Left cardiac atrium (tissue), 4 donors: ENCODE data around the gene SFXN3. TPM values are rescaled to one million over a fixed set of nuclear protein-coding genes. Genes with fewer than 3 reads are reported as not detected.
"Not testable (repeated sequence)": the region's sequence is repeated elsewhere in the genome, so short reads cannot be mapped to it uniquely, and the experiment has no call there.

Experiments used
- ATAC-seq, 2 donors: fragments of 200-7000 bp; cut with Tn5 transposase; one replicate each; pipeline ENCODE4 v1.9.1; 2020; ENCODE audit warnings: mild to moderate bottlenecking in 2 of 2, moderate library complexity in 2 of 2
- DNase-seq: peaks from one replicate; pipeline ENCODE4 v3.0.0-alpha.2; 2020
- intact Hi-C, 2 donors: fragments of 100-400 bp; cut with DNase I; formaldehyde crosslinking; loops; one replicate each; pipeline versions ENCODE4 v1.14.1 to v1.15.1; 2022 to 2023
- total RNA-seq, 2 donors: library from RNA; stranded (reverse); fragmentation: NEBNext Ultra II Directional; extraction: Animal tissue kit (Norgen Biotek cat#: 25700); gene quantifications; one replicate each; pipeline ENCODE4 v1.2.1, GENCODE V29; 2021
- donor health status: DM: no; HTN: yes; CAD: no.
- donor health status: DM: no; HTN: yes; CAD: no; lungs with severe emphysema.
- donor health status: DM: yes; HTN: yes; CAD: no.
- donor health status: Dilated cardiomyopathy.

Gene SFXN3
- total RNA-seq, 2 donors from 2014 or later, result 22.8 to 28.9 TPM

DNA sequence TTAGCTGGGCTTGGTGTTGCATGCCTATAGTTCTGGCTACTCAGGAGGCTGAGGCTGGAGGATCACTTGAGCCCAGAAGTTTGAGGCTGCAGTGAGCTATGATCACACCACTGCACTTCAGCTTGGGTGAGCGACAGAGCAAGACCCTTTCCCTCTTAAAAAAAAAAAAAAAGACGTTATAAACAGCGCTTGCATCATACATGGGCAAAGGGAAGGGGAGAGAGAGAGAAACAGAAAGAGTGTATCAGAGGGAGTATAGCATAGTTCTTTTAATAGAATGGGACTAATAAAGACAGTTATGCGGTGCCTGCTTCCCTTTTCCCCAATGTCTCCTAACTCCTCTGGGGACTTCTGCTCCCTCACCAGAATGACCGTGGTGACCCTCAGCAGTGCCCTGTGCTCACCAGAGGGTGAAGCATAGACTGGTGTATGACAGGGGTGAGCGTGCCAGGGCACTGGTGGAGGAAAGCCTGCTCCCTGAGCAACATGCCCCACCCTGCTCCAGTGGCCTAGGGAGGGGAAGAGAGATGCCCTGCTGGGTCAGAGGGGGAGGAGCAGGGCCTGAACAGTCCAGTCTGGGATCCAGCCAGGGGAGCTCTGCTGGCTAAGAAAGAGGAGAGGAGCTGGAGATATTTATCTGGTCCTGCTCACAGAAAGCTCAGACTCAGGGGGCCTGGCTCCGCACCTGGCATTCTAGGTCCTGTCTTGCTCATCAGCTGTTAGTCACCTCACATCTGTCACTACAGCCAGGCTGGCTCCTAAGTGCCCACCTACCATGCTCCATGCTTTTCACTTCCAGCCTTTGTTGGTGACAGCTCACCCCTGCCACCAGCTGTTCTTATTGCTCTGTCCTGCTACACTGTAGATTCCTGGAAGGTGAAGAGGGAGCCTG is 2.3 kb upstream of the SFXN3 start:
- intact Hi-C loops, result no loop called here

GRCh38 chr10:101029520-101030295 is 1.3 kb upstream of the SFXN3 start:
- intact Hi-C loops, result no loop called here
- no peak for ATAC-seq
- peak; percentile 34 for DNase-seq

More for the DNA sequence above, 2.3 kb upstream of the SFXN3 start:
- DNase-seq, result no peak
- no peak for ATAC-seq

GRCh38 chr10:101030496-101031127 is 422 bp upstream of the SFXN3 start:
- intact Hi-C loops, result no loop called here
- DNase-seq, result no peak
- no peak for ATAC-seq

- intact Hi-C loops, result no loop called here
- ATAC-seq, result peak; percentile 78 to 82
- peak; percentile 88 for DNase-seq
Measured at GRCh38 chr10:101031796-101032636, 982 bp downstream of the SFXN3 start.

DNA sequence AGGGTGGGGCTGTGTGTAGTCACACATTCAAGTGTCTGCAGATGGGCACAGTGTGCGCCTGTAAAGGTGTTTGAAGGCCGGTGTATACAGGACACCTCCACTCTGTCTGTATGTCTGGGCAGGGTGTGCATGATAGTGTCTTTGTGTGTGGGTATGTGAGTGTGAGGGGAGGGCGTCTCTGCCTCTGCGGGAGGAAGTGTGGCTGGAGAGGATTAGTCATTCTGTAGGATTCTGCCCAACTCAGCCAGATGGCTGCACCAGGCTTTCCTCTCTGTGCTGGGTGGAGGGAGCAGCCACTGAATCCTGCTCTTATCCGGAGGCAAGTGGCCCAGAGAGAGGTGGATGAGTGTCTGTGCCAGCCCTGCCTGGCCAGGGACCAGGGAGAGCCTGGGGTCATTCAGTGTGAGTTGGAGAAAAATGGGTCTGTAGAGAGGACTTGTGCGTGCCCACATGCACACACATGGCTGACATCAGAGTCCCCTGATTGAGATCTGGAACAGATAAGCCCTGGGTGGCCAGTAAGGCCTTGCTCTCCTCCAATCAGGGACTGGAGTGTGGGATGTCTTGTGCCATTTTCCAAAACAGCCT is 1.7 kb downstream of the SFXN3 start:
- DNase-seq (peak; percentile 79), ATAC-seq (peak; percentile 51 to 83)
- intact Hi-C loops, result no loop called here

GRCh38 chr10:101033276-101033675 is 2.2 kb downstream of the SFXN3 start:
- no peak for DNase-seq
- intact Hi-C loops, result no loop called here
- ATAC-seq, result no peak

- intact Hi-C loops, DNase-seq, ATAC-seq: not testable (repeated sequence)
Measured at GRCh38 chr10:101034404-101034803, 3.4 kb downstream of the SFXN3 start.

DNA sequence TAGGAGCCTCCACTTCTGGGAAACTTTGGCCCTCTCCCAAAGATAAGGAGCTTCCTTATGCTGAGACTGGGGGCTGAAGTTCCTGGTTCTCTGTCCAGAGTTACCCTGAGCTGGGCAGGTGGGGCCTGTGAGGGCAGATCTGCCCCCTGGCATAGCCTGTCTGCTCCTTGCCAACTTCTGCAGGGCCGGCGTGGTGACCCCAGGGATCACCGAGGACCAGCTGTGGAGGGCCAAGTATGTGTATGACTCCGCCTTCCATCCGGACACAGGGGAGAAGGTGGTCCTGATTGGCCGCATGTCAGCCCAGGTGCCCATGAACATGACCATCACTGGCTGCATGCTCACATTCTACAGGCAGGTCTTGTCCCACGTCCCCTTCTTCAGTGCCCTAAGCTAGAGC is 4.3 kb downstream of the SFXN3 start:
- intact Hi-C loops, result no loop called here
- DNase-seq, result no peak
- ATAC-seq, result no peak

GRCh38 chr10:101035916-101036702 is 5.1 kb downstream of the SFXN3 start:
- intact Hi-C loops, result no loop called here
- no peak for ATAC-seq
- no peak for DNase-seq

DNA sequence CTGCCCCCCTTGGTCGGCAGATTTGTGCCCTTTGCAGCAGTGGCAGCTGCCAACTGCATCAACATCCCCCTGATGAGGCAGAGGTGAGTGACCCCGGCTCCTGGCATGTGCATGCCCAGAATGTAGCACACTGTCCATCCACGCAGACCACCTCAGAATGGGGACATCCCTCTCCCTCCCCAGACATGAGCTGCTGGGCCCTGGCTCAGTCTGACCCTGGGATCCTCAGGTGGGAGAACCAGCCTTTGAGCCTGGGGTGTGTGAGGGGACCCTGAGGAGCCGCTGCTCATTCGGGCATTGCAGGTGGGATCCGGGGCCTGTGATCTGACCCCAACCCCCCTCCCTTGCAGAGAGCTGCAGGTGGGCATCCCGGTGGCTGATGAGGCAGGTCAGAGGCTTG is 5.7 kb downstream of the SFXN3 start:
- intact Hi-C loops, result no loop called here
- DNase-seq (no peak), ATAC-seq (no peak)

DNA sequence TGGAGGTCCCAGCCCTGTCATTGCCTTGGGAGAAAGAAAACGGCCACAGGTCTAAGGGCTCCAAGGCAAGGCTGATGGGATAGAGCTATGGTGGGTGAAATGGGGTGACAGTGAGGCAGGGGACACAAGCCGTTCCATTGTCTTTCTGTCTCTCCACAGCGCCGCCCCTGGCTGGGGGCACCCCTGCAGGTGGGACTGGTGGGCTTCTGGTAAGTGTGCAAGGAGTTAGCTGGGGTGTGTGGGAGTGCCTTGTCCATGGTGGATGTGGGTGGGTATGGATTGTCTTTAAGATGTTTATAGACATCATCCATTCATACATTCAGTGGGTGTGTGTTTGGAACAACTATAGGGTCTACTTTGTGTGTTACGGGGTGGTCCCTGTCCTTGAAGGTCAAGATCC is 7.5 kb downstream of the SFXN3 start:
- ATAC-seq (no peak), DNase-seq (no peak)
- intact Hi-C loops, result no loop called here

GRCh38 chr10:101040061-101040460 is 9.0 kb downstream of the SFXN3 start:
- DNase-seq (no peak), ATAC-seq (no peak)
- intact Hi-C loops, result no loop called here

- ATAC-seq (no peak), DNase-seq (no peak)
- intact Hi-C loops, result no loop called here
Measured at GRCh38 chr10:101040851-101041250, 9.8 kb downstream of the SFXN3 start.

- DNase-seq, result peak; percentile 78
- peak; percentile 73 to 80 for ATAC-seq
- intact Hi-C loops, result no loop called here
Measured at GRCh38 chr10:101041252-101041761, 10.3 kb downstream of the SFXN3 start.

- DNase-seq (no peak), ATAC-seq (no peak)
- intact Hi-C loops, result loop anchor here in 1 of 2 donors (2.0 kb wide), 1 partner anchor 19 kb away; the partner anchor contains the start of gene KAZALD1
Measured at GRCh38 chr10:101042118-101042517, 11.1 kb downstream of the SFXN3 start.

DNA sequence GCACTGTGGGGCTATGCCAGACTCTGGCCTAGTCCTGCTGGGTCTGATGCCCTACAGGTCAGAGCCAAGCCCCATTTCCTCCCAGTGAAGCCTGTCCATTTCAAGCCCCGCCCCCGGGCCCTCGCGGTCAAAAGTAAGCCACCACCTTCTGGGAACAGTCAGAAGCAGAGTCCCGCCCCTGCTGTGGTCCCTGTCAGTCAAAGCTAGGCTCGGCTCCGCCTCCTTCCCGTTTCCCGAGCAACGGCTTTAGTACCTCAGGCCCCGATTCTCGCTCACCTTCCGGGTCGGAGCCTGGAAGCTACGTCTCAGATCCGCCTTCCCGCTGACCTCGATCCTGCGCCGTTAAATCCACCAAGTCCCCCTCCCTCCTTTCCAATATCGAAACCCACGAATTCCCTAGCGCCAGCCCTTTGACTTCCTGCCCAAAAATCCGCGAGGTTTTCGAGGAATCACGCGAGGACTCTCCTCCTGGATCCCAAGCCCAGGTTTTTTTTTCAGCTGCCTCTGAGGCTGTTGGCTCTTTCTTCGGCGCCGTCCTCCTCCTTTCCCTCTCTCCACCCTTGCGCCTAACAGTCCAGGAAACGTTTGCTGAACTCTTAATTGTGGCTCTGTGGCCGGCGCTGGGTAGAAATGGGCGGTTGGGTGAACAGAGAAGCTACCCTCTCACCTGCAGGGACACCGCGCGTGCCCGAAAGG is 11.8 kb downstream of the SFXN3 start:
- peak; percentile 95 for ATAC-seq
- DNase-seq, result peak; percentile 98
- intact Hi-C loops, result loop anchor here in 1 of 2 donors (2.0 kb wide), 1 partner anchor 18 kb away; the partner anchor contains the start of gene KAZALD1

DNA sequence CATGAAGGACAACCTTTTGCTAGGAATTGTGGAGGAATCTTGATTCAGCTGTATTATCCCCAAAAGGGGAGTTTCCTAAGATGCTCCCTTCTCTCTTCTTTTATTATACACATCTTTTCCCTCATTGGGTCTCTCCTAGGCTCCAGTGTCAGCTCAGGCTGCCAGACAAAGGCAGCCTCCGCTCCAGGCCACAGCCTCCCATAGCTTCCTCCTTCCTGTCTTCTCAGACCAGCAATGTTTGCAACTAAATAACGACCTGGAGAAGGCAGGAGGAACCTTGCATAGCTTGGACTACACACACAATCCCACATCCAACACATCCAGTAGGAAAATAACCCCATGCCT is 12.3 kb downstream of the SFXN3 start:
- DNase-seq (no peak), ATAC-seq (peak in 1 of 2 donors; percentile 0)
- intact Hi-C loops, result loop anchor here in 1 of 2 donors (2.0 kb wide), 1 partner anchor 17 kb away; the partner anchor contains the start of gene KAZALD1
